NCI-H1105 (cell line): ENCODE measurements around the gene FOXD4L3.
"Not testable (repeated sequence)": the region's sequence is repeated elsewhere in the genome, so short reads cannot be mapped to it uniquely, and the experiment has no call there.

Experiments
- DNase-seq: peaks from one replicate; lab custom pipeline; 2025; lab: John Stamatoyannopoulos, UW

Gene FOXD4L3

GRCh38 chr9:68351689-68352088, 49.0 kb downstream of the FOXD4L3 start:
- not testable (repeated sequence) for DNase-seq
